Lung (tissue), 12 donors: ENCODE measurements around the gene NRG3. TPM values are rescaled to one million over a fixed set of nuclear protein-coding genes. Genes with fewer than 3 reads are reported as not detected.

ENCODE experiments used
- ATAC-seq: fragments of 200-7000 bp; cut with Tn5 transposase; one replicate; pipeline ENCODE4 v1.9.1; 2020; ENCODE audit warnings: moderate number of reproducible peaks; ENCODE audit not compliant: insufficient read depth, low FRiP score
- DNase-seq, 3 donors: peaks; one replicate each; pipeline ENCODE4 v3.0.0-alpha.2; 2013 to 2017
- H3K27ac ChIP-seq, 2 donors: one replicate each; pipeline ENCODE4 v1.5.1; 2013; ENCODE audit warnings: mild to moderate bottlenecking in 2 of 2, moderate library complexity in 2 of 2, control low read depth in 1 of 2, inconsistent platforms in 1 of 2, low read depth in 1 of 2, low read length in 1 of 2
- H3K27me3 ChIP-seq, 3 donors: one replicate each; pipeline ENCODE4 v1.5.1; 2013; ENCODE audit warnings: low read length in 2 of 3; ENCODE audit not compliant: control insufficient read depth in 3 of 3, insufficient read depth in 3 of 3
- H3K36me3 ChIP-seq, 4 donors: one replicate each; pipeline ENCODE4 v1.5.1; 2013; ENCODE audit warnings: low read length in 4 of 4, mild to moderate bottlenecking in 1 of 4, moderate library complexity in 1 of 4; ENCODE audit not compliant: control insufficient read depth in 4 of 4, insufficient read depth in 4 of 4
- H3K4me1 ChIP-seq, 5 donors: one replicate each; pipeline ENCODE4 v1.5.1; 2013; ENCODE audit warnings: low read length in 5 of 5, mild to moderate bottlenecking in 2 of 5, moderate library complexity in 1 of 5; ENCODE audit not compliant: control insufficient read depth in 5 of 5, insufficient read depth in 5 of 5
- H3K4me3 ChIP-seq: one replicate; pipeline ENCODE4 v1.5.1; 2013; ENCODE audit warnings: mild to moderate bottlenecking, control low read depth, moderate library complexity
- H3K9ac ChIP-seq, 2 donors: one replicate each; pipeline ENCODE4 v1.5.1; 2013; ENCODE audit warnings: low read length in 2 of 2, control low read depth in 1 of 2; ENCODE audit not compliant: insufficient read depth in 1 of 2
- H3K9me3 ChIP-seq, 4 donors: one replicate each; pipeline ENCODE4 v1.5.1; 2013; ENCODE audit warnings: low read length in 3 of 4, mild to moderate bottlenecking in 1 of 4, moderate library complexity in 1 of 4; ENCODE audit not compliant: control insufficient read depth in 4 of 4, insufficient read depth in 3 of 4
- WGBS, 2 donors: extraction: QIAGEN DNeasy Blood & Tissue Kit; methylation state at CpG; one replicate each; pipeline ENCODE4 v1.1.7; 2013; 5-methylcytosine and 5-hydroxymethylcytosine counted together
- polyA plus RNA-seq, 2 donors: library from polyadenylated mRNA; stranded (reverse); fragments of 200-250 nt; gene quantifications; one replicate each; pipeline ENCODE4 v1.2.1, GENCODE V29; 2013
- total RNA-seq, 2 donors: library from RNA; depleted of rRNA in 1 of 2; stranded (reverse); fragments of >200 nt in 1 of 2; gene quantifications; one replicate each; pipeline ENCODE4 v1.2.1, GENCODE V29; 2014 to 2021
- TF ChIP-seq, protein P1 (sequence below): IDR thresholded peaks from 2 replicates; pipeline ENCODE4 v1.5.1; 2012; ENCODE audit warnings: mild to moderate bottlenecking; ENCODE audit errors: control extremely low read depth, extremely low read depth
- donor health status: control.
- donor health status: control.
- donor health status: Bipolar disorder and iron deficiency.
- donor health status: healthy.
- donor health status: DM: yes; HTN: yes; CAD: no.

The NRG3 gene
- total and polyA plus RNA-seq, 4 donors = 0.49 to 2.0 (median 0.84) TPM

DNA sequence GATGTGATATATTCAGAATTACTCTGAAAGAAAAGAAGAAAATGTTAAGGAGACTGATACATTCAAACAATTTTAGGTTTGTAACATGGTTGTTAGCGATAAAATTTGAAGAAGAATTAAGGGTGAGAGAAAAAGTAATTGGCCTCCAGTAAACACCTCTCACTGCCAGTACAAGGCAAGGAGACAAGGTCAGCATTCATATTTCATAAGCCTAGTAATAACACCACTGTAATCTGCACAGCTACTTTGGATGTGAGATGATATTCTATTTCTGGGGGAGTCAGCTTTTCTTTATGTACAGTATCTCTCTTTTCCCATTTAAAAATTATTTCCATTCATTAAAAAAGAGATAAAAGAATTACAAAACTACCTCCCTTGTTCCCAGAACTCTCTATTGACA is 621.1 kb downstream of the NRG3 start:
- H3K36me3 ChIP-seq = no peaks in the 10 kb centered on the region
- H3K27ac ChIP-seq = no peak overlapping the region
- no peak overlapping the region for H3K9ac ChIP-seq
- H3K4me1 ChIP-seq = no peaks in the 10 kb centered on the region
- no peak for DNase-seq
- ATAC-seq = no peak
- TF ChIP-seq, protein P1, sequence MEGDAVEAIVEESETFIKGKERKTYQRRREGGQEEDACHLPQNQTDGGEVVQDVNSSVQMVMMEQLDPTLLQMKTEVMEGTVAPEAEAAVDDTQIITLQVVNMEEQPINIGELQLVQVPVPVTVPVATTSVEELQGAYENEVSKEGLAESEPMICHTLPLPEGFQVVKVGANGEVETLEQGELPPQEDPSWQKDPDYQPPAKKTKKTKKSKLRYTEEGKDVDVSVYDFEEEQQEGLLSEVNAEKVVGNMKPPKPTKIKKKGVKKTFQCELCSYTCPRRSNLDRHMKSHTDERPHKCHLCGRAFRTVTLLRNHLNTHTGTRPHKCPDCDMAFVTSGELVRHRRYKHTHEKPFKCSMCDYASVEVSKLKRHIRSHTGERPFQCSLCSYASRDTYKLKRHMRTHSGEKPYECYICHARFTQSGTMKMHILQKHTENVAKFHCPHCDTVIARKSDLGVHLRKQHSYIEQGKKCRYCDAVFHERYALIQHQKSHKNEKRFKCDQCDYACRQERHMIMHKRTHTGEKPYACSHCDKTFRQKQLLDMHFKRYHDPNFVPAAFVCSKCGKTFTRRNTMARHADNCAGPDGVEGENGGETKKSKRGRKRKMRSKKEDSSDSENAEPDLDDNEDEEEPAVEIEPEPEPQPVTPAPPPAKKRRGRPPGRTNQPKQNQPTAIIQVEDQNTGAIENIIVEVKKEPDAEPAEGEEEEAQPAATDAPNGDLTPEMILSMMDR = no peak
- no peaks in the 10 kb centered on the region for H3K27me3 ChIP-seq
- no peak overlapping the region for H3K4me3 ChIP-seq
- WGBS, 2 donors = 94 to 97% methylated on average over 1 of the region's 1 CpG
- no peaks in the 10 kb centered on the region for H3K9me3 ChIP-seq

DNA sequence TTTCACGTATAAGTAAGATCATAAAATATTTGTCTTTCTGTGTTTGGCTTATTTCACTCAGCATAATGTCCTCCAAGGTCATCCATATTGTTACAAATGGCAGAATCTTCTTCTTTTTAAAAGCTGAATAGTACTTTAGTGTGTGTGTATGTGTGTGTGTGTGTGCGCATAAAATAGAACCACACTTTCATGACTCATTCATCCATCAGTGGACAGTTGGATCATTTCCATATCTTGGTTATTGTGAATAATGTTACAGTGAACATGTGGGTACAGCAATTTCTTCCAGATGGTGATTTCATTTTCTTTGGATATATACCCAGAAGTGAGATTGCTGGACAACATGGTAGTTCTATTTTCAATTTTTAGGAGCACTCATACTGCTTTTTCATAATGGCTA is 622.4 kb downstream of the NRG3 start:
- Histone ChIP-seq H3K9ac (no peak overlapping the region), H3K9me3 (no peaks in the 10 kb centered on the region), H3K36me3 (no peaks in the 10 kb centered on the region), H3K27me3 (no peaks in the 10 kb centered on the region), H3K27ac (no peak overlapping the region), H3K4me1 (no peaks in the 10 kb centered on the region), H3K4me3 (no peak overlapping the region)
- ATAC-seq = no peak
- TF ChIP-seq, protein P1 = no peak
- DNase-seq = no peak
- 84% methylated on average over 2 of the region's 2 CpGs for WGBS, 2 donors

DNA sequence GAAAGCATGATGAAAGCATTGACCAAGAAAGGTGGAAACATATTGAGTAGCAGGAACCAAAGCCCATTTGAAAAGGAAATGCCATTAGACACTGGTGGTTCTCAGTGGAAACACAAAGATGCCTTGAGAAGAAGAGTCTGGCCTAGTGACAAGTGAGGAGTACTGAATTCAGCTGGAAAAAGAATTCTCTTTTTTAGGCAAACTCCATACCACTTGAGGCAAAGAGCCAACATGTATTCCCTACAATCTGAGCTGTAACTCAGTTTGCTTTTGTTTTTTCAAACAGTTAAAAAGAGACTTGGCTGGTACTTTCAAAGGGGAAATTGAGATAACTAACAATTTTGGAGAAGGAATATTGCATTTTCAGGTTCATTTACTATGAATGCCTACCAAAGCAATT is 624.0 kb downstream of the NRG3 start:
- Histone ChIP-seq H3K9ac (no peak overlapping the region), H3K27me3 (no peaks in the 10 kb centered on the region), H3K9me3 (no peaks in the 10 kb centered on the region), H3K4me3 (no peak overlapping the region), H3K36me3 (no peaks in the 10 kb centered on the region), H3K4me1 (no peaks in the 10 kb centered on the region), H3K27ac (no peak overlapping the region)
- TF ChIP-seq, protein P1 = no peak
- ATAC-seq (no peak), DNase-seq (peak in 2 of 3 donors; percentile 1 to 17)

DNA sequence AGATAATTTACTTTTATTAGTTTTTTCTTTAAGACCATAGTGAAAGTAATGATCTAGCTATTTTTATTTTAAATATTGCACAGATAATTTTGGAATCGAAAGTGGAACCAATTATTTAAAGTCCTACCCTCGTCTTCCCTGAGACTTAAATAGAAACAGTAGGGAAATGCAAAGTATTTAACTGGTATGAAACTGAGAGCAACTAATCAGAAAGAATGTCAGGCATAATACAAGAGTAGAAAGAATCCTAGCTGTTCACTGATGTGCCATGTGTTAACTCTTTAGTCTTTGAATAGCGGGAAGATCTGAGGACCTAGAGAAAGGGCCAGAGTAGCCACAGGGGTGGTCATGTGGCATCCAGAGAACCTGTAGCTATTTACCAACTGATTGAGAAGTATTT is 630.0 kb downstream of the NRG3 start:
- 77 to 84% methylated on average over 3 of the region's 3 CpGs for WGBS, 2 donors
- ATAC-seq (no peak), DNase-seq (no peak)
- Histone ChIP-seq H3K36me3 (no peaks in the 10 kb centered on the region), H3K4me3 (no peak overlapping the region), H3K4me1 (no peaks in the 10 kb centered on the region), H3K9me3 (no peaks in the 10 kb centered on the region), H3K27me3 (no peaks in the 10 kb centered on the region), H3K9ac (no peak overlapping the region), H3K27ac (no peak overlapping the region)
- TF ChIP-seq, protein P1 = no peak
